Measurements from ENCODE around the gene SDCCAG8. TPM values are rescaled to one million over a fixed set of nuclear protein-coding genes. Genes with fewer than 3 reads are reported as not detected.

The SDCCAG8 gene
- total RNA-seq, 2 donors from 2014 or later = 41.7 to 55.6 TPM

DNA sequence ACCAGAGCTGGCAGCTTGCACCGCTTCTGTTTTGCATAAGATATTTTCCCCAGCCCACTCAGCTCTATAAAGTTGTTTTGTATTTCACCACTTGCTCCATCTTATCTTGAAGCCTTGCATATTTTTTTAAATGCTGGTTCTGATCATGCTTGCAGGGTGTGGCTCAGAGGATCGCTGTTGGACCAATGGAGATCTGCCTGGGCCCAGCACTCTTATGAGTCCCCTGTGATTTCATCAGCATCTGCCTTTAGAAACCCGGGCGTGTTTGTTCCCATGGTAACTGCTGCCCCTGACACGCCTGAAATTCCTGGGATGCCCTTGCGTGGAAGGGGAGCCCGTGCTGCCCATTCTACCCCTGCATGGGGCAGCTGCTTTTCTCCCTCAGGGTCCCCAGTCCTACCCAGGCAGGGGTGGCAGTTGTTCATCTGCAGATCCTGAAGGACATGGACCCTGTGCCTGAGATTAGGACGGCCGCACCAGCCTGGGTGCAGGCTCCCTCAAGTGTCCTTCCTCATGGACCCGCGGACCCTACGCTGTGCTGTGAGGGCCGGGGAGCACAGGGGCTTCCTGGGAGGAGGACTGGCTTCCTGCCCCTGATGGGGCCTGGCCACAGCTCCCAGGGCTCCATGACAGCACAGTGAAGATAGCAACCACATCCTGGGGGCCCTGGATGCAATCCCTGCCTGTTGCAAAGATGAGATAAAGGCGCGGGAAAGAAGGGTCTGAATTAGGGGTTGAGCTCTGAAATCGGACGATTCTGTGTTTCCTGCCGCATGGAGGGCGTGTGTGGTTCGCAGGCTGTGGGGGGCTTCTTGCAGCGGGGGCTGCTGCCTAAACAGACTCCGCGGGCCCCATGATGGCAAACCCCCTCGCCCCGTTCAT lies 226.5 kb downstream of the SDCCAG8 start:
- Histone ChIP-seq H3K36me3 (no peaks in the 10 kb centered on the region), H3K9me3 (no peaks in the 10 kb centered on the region), H3K4me1 (replicated peaks) (no peaks in the 10 kb centered on the region), H3K27ac (no peak overlapping the region), H3K4me3 (peak overlapping the region; percentile 40 to 48), H3K27me3 (replicated peaks; ENCODE audit: insufficient read depth) (no peaks in the 10 kb centered on the region)
- intact Hi-C loops (cut with DNase I) = loop anchor here (5.0 to 10.0 kb wide), 2 partner anchors 265 to 372 kb away; partner anchors contain the start of gene AKT3
- 40% methylated on average over 25 of the region's 25 CpGs for WGBS
- no peak for TF ChIP-seq POLR2AphosphoS5 (IDR thresholded peaks at IDR 0.05)
- TF ChIP-seq POLR2A (IDR thresholded peaks at IDR 0.05) = no peak
- TF ChIP-seq, protein P1, sequence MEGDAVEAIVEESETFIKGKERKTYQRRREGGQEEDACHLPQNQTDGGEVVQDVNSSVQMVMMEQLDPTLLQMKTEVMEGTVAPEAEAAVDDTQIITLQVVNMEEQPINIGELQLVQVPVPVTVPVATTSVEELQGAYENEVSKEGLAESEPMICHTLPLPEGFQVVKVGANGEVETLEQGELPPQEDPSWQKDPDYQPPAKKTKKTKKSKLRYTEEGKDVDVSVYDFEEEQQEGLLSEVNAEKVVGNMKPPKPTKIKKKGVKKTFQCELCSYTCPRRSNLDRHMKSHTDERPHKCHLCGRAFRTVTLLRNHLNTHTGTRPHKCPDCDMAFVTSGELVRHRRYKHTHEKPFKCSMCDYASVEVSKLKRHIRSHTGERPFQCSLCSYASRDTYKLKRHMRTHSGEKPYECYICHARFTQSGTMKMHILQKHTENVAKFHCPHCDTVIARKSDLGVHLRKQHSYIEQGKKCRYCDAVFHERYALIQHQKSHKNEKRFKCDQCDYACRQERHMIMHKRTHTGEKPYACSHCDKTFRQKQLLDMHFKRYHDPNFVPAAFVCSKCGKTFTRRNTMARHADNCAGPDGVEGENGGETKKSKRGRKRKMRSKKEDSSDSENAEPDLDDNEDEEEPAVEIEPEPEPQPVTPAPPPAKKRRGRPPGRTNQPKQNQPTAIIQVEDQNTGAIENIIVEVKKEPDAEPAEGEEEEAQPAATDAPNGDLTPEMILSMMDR (IDR thresholded peaks at IDR 0.05) = no peak
- no peak for DNase-seq (ENCODE audit: low spot score)

DNA sequence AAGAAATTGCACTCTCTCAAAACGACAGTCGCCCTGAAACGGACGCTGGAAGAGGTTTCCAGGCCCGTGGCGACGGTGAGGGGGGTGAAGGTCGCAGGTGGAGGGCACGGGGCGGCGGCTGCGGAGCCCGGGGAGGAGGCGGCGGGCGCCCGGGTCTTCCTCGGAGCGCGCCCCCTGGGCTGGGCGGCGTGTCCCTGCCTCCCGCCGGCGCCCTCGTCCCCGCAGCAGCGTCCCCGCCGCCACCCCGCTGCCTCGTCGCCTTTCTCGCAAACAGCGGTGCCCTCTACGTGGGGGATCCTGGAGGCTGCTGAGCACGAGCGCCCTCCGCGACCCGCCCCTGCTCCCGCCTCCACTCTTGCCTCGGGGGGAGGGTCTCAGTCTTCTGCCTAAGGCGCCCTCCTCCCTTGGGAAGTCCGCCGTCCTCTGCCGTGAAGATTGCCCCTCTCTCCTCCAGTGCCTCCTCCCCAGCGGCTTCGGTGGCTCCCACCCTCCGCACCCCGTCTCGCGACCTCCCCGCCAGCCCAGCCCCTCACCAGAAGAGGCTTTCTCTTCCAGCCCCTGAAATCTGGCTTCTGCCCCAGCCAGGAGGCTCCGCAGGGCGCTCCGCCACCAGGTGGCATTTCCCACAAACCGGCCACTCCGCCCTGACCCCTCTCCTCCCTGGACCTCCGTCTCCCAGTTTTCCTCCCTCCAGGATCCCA lies 227.4 kb downstream of the SDCCAG8 start:
- intact Hi-C loops (cut with DNase I) = loop anchor here (5.0 to 10.0 kb wide), 2 partner anchors 264 to 372 kb away; partner anchors contain the start of gene AKT3
- Histone ChIP-seq H3K4me3 (peak overlapping the region; percentile 40 to 48), H3K27ac (no peak overlapping the region), H3K36me3 (no peaks in the 10 kb centered on the region), H3K27me3 (replicated peaks; ENCODE audit: insufficient read depth) (no peaks in the 10 kb centered on the region), H3K9me3 (no peaks in the 10 kb centered on the region), H3K4me1 (replicated peaks) (no peaks in the 10 kb centered on the region)
- TF ChIP-seq POLR2A (IDR thresholded peaks at IDR 0.05) = no peak
- no peak for TF ChIP-seq POLR2AphosphoS5 (IDR thresholded peaks at IDR 0.05)
- TF ChIP-seq, protein P1 (IDR thresholded peaks at IDR 0.05) = peak in 3 of 4 experiments; percentile 35 to 47 (median 40)
- WGBS = 10% methylated on average over 51 of the region's 60 CpGs
- no peak for DNase-seq (ENCODE audit: low spot score)

DNA sequence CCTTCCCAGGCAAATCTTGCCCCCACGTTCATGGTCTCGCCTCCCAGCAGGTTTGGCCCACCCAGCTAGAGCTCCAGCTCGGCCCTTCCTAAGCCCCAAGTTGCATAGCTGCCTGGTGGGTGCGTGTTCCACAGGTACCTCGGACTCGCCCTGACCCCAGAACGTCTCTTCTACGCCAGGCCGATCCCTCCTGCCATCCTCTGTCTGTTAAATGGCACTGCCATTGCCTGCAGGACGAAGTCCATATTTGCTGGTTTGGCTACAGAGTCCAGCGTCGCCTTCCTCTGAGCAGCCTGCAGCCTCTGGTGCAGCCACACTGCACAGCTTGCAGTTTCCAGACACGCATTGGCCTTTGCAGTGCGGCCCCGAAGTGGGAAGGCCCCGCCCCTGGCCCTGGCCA lies 228.1 kb downstream of the SDCCAG8 start:
- Histone ChIP-seq H3K4me3 (no peak overlapping the region), H3K27me3 (replicated peaks; ENCODE audit: insufficient read depth) (no peaks in the 10 kb centered on the region), H3K27ac (no peak overlapping the region), H3K4me1 (replicated peaks) (no peaks in the 10 kb centered on the region), H3K9me3 (no peaks in the 10 kb centered on the region), H3K36me3 (no peaks in the 10 kb centered on the region)
- no peak for TF ChIP-seq POLR2AphosphoS5 (IDR thresholded peaks at IDR 0.05)
- TF ChIP-seq, protein P1 (IDR thresholded peaks at IDR 0.05) = no peak
- no peak for TF ChIP-seq POLR2A (IDR thresholded peaks at IDR 0.05)
- WGBS = 94% methylated on average over 16 of the region's 16 CpGs
- intact Hi-C loops (cut with DNase I) = loop anchor here (5.0 to 10.0 kb wide), 2 partner anchors 263 to 371 kb away; partner anchors contain the start of gene AKT3
- DNase-seq (ENCODE audit: low spot score) = no peak

DNA sequence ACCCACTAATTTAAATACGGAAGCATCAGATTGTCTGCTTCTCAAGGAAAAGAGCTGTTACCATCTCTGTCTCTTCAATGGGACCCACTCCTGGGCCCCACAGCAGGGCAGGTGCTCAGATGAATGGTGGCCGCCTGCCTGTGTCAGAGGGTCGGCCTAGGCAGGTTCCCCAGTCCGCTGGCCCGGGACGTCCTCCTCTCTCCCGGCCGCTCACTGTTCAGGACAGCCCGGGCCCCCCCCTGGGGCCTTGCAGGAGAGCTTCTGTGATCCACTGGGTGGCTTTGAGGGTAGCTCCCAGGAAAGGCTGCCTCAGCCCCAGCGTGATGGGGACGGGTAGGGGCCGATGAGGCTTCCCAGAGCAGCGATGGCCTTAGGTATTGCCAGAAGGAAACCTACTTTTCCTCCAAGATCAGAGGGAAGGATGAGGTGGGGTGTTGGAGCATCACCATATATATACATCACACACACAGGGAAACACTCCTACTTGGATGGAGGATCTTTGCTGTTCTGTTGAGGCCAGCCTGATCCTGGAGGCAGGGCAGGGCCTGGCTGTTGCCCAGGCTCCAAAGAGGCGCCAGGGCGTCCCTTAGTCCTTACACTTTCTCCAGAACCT lies 231.3 kb downstream of the SDCCAG8 start:
- H3K27ac ChIP-seq = no peak overlapping the region
- TF ChIP-seq POLR2A (IDR thresholded peaks at IDR 0.05) (no peak), POLR2AphosphoS5 (IDR thresholded peaks at IDR 0.05) (no peak)
- TF ChIP-seq, protein P1 (IDR thresholded peaks at IDR 0.05) = no peak
- H3K36me3 ChIP-seq = no peaks in the 10 kb centered on the region
- no peaks in the 10 kb centered on the region for H3K9me3 ChIP-seq
- H3K4me1 ChIP-seq (replicated peaks) = no peaks in the 10 kb centered on the region
- H3K27me3 ChIP-seq (replicated peaks; ENCODE audit: insufficient read depth) = no peaks in the 10 kb centered on the region
- peak overlapping the region in 1 of 2 donors; percentile 24 for H3K4me3 ChIP-seq
- 93% methylated on average over 15 of the region's 15 CpGs for WGBS
- no peak for DNase-seq (ENCODE audit: low spot score)
- intact Hi-C loops (cut with DNase I) = loop anchor here (5.0 to 10.0 kb wide), 2 partner anchors 368 to 785 kb away; partner anchors contain the start of gene AKT3
